ENCODE data around the gene PSAT1.
A peak's percentile ranks its signal among the peaks of the same experiment; 100 is the strongest.

The PSAT1 gene

DNA sequence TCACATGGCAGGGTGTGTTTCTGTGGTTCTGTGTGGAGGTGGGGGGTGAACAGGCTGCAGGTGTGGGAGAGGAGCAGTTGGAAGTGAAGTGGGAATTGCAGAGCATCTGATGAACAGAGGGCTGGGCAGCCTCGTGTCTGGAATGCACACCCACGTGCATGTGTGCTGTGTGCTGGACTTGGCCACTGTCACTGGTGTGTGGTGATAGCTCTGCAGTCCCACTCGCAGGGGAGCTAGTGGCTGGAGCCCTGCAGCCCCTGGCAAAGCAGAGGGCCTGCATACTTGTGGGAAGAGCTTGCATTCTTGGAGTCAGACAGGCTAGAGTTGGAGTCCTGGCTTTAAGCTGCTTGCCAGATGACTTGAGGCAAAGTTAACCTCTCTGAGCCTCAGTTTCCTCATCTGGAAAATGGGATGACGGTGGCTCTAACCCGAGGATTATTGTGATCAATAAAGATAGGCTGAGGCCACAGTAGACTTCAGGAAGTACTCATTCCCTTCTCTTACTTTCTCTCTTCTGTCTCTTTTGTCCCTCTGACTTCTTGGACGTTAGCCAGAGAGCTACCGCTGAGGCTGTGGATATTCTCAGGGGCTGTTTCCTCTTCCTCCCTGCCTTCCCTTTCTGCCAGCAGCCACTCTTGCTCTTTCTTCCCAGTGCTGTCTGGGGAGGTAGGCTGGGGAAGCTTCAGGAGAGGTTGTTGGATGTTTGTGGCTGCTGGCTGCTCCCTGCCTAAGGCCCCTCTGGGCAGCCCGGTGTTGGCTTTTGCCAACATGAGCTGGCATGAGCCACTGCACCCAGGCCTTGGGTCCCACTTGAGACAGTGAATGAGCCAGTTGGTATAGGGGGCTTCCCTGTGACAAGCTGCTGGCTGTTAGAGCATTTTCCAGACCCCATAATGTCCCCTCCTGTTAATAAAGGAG lies 18.3 kb downstream of the PSAT1 start:
- FAIRE-seq, result no peak
- DNase-seq (ENCODE audit: extremely low spot score, insufficient read length, low read depth), result no peak

DNA sequence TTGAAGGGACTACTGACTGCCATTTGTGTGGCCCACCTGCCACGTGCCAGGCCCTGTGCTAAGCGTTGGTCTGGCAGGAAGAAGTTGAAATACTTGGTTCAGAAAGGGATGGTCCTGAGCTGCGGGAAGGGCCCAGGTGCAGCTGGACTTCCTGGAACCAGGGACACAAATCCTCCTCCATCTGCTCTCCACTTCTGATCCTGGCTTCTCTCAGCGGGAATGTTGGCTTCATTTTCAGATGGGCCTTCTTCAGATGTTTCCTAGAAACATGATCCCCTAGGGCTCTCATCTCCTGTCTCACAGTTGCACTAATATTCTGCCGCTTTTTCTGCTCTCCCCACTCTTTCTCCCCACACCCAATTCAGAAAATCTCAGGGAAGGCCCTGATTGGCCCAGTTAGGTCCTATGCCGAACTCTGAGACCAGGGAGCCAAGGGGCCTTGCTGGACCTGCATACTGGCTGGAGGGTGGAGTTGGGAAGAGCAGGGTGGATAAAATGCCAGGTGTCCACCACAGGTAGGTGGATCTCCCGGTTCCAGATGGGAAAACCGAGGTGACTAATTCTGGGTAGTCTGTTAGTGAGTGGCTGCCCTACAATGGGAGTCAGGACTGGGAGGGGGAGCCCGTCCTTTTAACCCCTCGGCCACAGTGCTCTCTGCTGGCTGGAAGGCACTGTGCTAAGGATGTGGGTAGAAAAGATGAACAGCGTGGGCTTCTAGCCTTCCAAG lies 19.4 kb downstream of the PSAT1 start:
- no peak for FAIRE-seq
- no peak for DNase-seq (ENCODE audit: extremely low spot score, insufficient read length, low read depth)

DNA sequence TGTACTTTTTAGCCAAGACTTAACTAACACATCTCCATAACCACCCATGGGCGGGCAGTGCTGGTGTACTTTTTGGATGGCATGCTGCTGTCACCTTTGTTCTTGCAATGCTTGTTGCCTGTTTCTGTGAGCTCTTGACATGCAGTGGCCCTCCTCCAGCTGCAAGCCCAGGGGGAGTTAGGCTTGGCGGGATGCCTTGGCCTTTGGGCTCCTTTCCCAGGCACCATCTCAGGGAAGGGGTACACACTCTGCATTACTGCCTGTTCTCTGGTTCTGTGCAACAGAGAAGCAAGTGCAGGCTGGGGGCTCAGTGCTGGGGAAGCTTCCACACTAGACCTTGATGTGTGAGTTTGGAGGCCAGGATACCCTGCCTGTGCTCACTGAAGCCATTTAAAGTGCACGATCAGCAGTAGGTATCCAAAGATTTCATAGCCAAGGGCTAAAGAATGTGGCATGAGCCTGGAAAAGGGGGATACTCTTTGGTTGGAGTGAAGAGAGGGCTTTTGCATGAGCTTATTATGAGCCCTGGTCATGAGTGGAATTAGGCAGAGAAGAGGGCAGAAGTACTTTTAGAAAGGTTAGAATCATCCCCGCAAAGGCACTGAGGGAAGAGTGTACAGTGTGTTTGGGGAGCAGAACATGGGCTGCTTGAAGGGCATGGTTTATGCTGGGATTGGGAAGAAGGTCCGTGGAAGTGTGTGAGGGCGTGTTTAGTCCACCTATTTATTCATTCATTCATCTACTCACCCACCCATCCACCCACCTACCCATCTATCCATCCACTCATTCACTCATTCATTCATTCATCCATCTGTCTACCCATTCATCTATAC lies 22.5 kb downstream of the PSAT1 start:
- FAIRE-seq, result no peak
- no peak for DNase-seq (ENCODE audit: extremely low spot score, insufficient read length, low read depth)

- DNase-seq (ENCODE audit: extremely low spot score, insufficient read length, low read depth) (no peak), FAIRE-seq (no peak)
Measured at GRCh38 chr9:78320030-78320693, 23.2 kb downstream of the PSAT1 start.

DNA sequence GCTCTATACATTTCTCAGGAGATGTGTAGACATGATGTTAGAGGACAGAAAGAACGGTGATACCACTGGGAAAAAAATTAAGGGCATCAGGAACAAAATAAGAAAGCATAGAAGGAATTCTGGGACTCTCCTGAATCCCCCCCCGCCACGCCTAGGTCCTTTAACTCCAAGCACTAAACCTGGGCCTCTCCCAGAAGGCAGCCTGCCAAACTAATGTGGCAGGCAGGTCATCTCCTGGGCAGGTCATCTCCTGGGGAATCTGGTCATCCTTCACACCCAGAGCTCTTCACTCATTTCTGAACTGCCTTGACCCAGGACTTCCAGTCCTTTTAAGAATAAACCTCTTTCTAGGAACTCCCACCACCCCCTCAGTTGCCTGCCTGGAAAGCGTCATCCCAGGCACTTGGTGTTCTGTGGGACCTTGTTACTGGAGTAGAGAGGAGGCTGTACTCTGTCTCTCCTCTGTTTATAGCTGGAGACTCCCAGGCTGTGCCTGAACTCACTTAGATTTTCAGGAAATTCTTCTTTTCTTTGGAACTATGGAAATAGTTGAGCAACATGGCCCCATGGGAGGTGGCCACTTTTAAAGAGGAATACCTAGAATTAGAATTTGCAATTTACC lies 24.1 kb downstream of the PSAT1 start:
- FAIRE-seq (no peak), DNase-seq (ENCODE audit: extremely low spot score, insufficient read length, low read depth) (no peak)

- DNase-seq (ENCODE audit: extremely low spot score, insufficient read length, low read depth) (no peak), FAIRE-seq (no peak)
Measured at GRCh38 chr9:78321505-78321904, 24.6 kb downstream of the PSAT1 start.

DNA sequence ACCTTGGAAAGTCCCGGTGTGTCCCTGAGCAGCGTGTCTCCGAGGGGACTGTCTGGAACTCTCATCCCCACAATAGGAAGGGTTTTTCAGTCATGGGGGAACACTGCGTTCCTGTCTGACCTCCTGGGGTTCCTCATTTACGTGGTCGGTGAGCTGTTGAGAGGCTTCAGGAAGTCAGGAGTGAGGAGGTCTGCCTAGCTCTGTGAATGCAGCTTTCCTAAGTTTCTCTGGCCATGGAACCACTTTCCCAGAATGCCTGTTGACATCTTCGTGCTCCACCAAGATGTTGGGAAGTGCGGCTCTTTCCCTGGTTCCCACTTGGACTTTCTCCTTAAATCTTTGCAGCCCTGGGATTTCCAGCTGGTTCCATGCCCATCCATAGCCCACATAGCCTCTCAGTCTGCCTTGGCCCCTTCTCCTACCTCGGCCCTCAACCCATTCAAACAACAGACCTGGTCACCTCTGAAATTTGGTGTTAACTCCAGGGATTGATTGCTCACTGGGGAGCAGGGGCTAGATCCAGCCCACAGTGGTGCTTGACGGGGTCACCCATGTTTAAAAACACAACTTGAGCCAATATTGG lies 27.2 kb downstream of the PSAT1 start:
- DNase-seq (ENCODE audit: extremely low spot score, insufficient read length, low read depth), result no peak
- no peak for FAIRE-seq

GRCh38 chr9:78324682-78325081 lies 27.8 kb downstream of the PSAT1 start:
- DNase-seq (ENCODE audit: extremely low spot score, insufficient read length, low read depth) (no peak), FAIRE-seq (no peak)

DNA sequence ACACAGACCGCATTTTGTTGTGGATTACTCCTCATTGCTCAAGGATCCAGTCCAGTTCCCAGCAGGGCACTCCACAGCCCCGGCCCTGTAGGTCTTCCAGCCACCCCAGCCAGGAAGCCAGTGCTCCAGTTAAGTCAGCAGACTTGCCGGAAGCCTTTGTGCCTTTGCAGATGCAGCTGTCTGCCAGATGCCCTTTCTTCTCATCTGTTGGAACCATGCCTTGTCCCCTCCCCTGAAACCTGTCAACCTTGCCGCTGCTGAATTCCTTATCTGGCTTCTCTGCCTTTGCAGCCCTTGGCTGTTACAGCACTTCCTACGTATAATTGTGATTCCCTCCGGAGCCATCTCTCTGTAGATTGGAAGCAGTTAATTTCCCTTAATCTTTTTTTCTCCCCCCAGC lies 28.4 kb downstream of the PSAT1 start:
- no peak for DNase-seq (ENCODE audit: extremely low spot score, insufficient read length, low read depth)

GRCh38 chr9:78325846-78326360 lies 29.0 kb downstream of the PSAT1 start:
- no peak for DNase-seq (ENCODE audit: extremely low spot score, insufficient read length, low read depth)
- FAIRE-seq, result no peak

More for the DNA sequence above, 28.4 kb downstream of the PSAT1 start:
- FAIRE-seq, result no peak

DNA sequence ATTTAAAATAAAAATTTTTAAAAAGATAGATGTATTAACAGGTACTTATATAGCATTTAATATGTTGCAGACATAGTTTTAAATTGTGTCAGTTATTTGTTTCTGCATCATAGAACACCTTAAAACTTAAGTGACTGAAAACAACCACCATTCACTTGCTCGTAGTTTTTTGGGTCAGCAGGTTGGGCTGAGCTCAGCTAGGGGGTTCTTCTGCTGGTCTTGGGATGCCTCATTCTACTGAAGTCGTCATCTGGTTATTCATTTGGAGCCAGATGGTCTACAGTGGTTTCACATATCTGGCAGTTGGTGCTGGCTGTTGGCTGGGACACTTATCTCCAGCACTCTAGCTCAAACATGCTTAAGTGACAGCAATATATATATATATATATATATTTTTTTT lies 29.6 kb downstream of the PSAT1 start:
- no peak for DNase-seq (ENCODE audit: extremely low spot score, insufficient read length, low read depth)
- no peak for FAIRE-seq

- DNase-seq (ENCODE audit: extremely low spot score, insufficient read length, low read depth) (no peak), FAIRE-seq (no peak)
Measured at GRCh38 chr9:78332381-78332780, 35.5 kb downstream of the PSAT1 start.

GRCh38 chr9:78348848-78349247 lies 51.9 kb downstream of the PSAT1 start:
- DNase-seq (ENCODE audit: extremely low spot score, insufficient read length, low read depth) (no peak), FAIRE-seq (no peak)

DNA sequence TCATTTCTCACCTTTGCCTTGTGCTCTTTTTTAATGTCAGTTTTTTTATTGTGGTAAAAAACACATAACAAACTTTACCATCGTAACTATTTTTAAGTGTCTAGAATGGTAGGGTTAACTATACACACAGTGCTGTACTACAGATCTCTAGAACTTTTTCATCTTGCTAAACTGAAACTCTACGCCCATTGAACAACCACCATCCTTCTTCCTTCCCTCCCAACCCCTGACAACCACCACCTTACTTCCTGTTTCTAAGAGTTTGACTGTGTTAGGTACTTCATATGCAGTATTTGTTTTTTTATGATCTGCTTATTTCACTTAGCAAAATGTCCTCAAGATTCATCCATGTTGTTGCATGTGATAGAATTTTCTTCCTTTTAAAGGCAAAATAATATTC lies 54.9 kb downstream of the PSAT1 start:
- no peak for DNase-seq (ENCODE audit: extremely low spot score, insufficient read length, low read depth)
- no peak for FAIRE-seq

- FAIRE-seq, result no peak
Measured at GRCh38 chr9:78354324-78354973, 57.5 kb downstream of the PSAT1 start.

GRCh38 chr9:78354989-78355388 lies 58.1 kb downstream of the PSAT1 start:
- no peak for DNase-seq (ENCODE audit: extremely low spot score, insufficient read length, low read depth)
- FAIRE-seq, result no peak

More at GRCh38 chr9:78354324-78354973, 57.5 kb downstream of the PSAT1 start:
- no peak for DNase-seq (ENCODE audit: extremely low spot score, insufficient read length, low read depth)

GRCh38 chr9:78356634-78357033 lies 59.7 kb downstream of the PSAT1 start:
- FAIRE-seq, result no peak
- DNase-seq (ENCODE audit: extremely low spot score, insufficient read length, low read depth), result no peak

GRCh38 chr9:78357165-78357873 lies 60.4 kb downstream of the PSAT1 start:
- FAIRE-seq, result no peak
- peak; percentile 2 for DNase-seq (ENCODE audit: extremely low spot score, insufficient read length, low read depth)
